Suppressor macrophage treated with lipopolysaccharide for 1 hour (primary cell): ENCODE results near the gene FANCE.
"Not testable (repeated sequence)": the region's sequence is repeated elsewhere in the genome, so short reads cannot be mapped to it uniquely, and the experiment has no call there.

Experiments
- DNase-seq, 3 donors: peaks; one replicate each; pipeline ENCODE4 v3.0.0-alpha.2; 2020 to 2022

FANCE gene

DNA sequence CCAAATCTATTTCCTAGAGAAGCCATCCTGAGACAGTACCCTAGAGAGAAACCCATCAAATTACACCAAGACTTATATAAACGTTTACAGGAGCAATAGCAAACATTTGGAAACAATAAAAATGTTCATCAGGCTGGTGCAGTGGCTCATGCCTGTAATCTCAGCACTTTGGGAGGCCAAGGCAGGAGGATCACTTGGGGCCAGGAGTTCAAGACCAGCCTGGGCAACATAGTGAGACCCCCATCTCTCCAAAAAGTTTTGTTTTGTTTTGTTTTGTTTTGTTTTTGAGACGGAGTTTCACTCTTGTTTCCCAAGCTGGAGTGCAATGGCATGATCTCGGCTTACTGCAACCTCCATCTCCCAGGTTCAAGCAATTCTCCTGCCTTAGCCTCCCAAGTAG is 19.4 kb upstream of the FANCE start:
- DNase-seq, result not testable (repeated sequence)

DNA sequence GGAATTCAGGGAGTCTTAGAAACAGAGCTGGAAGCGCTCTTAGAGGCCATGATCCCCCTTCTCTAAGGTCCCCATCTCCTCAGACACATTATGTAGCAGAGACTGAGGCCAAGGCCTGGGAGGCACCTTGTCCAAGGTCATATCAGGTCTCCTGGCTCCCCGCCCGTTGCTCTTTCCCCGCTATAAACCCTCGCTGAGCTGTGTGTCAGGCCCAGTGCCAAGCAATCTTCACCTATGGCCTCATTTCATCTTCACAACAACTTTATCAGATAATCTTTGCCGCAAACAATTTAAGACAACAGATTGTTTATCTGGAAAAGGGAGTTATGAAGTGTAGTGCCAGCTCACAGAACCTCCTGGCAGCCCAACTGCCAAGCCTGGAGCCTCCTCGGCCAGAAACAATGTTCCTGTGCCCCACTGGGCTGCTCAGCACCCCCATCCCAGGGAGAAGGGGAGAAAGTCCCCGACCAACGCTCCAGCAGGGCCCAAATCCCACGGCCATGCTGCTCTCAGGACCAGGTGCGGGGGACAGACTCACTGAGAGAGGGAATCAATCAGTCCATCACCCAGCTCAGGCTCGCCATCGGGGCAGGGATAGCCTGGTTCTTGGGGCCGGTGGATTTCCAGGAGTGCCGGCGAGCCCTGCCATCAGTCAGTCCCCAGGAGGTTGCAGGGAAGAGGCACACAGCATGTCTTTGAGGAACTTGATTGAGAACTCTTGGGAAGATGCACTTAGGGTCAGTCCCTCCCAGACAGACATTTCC is 16.9 kb upstream of the FANCE start:
- no peak for DNase-seq

DNA sequence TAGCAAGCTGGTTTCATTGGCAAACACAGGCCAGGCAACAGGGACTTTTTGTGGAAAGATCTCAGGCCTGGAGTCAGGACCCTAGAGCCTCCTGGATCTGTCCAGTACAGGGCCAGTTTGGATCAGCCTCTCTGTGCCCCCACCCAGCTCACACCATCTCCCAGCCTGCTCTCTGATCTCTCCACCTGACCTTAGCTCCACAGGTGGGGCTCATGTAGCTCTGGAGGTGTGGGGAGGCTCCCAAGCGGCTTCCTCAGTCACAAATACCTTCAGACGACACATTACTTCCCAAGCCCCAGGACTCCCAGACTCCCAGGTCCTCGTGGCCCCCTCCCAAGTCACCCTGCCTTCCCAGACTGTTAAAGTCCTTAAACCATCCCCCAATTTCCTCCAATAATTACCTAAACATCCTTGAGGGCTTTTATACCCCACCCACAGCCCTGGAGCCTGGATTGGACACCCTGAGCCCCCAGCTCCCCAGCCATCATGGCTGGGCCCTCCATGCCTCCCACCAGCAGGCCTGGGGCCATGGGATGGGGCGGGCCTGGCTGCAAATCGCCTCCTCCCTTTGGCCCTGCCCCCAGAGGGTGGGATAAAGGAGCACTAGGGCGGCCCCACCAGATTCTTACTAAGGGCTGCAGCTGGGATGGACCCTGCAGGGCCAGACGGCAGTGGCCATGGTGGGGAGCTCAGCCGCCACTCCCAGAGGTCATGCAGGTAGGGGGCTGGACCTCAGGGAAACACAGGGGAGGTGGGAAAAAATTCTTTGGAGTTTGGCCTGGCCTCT is 15.9 kb upstream of the FANCE start:
- no peak for DNase-seq

DNA sequence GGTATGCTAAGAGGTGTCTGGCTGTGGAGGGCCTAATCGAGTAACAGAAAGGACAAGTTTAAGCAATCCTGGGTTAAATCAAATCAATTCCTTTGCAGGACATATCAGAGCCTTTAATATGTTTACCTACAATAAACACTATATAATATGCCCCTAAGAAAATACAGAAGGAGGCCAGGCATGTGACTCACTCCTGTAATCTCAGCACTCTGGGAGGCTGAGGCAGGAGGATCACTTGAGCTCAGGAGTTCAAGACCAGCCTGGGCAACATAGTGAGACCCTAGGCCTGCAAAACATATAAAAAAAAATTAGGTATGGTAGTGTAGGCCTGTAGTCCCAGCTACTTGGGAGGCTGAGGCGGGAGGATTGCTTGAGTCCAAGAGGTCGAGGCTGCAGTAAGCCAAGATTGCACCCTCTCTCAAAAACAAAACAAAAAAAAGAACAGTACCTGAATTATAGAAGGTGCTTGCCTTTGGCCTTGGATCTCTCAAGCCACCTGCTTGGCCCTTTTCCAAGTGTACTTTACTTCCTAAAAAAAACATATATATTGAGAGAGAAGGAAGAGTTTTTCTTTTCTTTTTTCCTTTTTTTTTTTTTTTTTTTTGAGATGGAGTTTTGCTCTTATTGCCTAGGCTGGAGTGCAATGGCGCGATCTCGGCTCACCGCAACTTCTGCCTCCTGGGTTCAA is 13.6 kb upstream of the FANCE start:
- DNase-seq, result not testable (repeated sequence)

DNA sequence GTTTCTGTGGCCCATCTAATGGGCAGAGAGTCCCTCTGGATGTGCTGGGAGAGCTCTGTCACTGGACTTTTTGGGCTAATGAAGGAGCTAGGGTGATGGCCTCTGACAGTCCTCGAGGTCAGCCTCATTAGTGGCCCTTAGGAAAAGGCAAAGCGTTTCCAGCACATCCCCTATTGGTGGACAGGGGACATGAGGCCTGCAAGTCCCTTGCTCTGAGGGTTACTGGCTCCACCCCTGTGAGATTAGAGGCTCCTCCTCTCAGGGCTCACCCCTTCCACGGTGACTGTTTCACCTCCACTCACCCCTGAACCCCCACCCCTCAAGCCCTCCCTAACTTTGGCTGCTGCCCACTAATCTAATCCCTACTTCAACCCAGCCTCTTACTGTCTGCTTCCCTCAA is 12.8 kb upstream of the FANCE start:
- no peak for DNase-seq

DNA sequence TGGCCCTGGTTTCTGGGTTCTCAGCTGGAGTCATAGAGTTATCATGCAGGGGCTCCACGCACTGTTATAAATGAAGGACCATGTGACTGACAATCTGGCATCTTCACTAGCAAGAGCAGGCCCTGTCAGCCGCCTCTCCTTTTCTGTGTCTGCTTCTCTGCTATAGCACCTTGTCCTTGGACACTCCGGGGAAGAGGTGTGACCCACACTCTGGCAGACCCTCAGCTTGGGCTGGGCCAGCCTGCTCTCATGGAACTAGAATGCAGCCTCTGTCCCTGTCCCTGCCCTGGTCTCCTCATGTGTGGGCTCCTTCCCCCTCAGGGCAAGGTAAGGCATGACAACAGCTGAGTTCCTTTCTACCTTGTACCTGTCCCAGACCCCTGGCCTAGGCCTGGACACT is 10.9 kb upstream of the FANCE start:
- DNase-seq, result no peak

DNA sequence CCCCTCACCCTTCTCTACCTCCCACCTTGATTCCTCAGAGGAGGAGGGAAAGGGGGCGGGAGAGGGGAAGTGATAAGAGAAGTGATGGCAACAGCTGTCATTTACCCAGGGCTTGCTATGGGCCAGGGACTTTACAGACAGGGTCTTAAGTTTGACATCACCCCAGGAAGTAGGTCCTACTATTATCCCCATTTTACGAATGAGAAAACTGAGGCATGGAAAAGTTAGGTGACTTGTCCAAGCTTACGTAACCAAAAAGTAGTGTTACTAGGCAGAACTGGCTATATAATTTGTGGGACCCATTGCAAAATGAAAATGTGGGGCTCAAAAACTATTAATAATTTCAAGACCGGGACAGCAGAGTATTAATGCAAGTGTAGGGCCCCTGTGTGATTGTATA is 10.5 kb upstream of the FANCE start:
- no peak for DNase-seq

DNA sequence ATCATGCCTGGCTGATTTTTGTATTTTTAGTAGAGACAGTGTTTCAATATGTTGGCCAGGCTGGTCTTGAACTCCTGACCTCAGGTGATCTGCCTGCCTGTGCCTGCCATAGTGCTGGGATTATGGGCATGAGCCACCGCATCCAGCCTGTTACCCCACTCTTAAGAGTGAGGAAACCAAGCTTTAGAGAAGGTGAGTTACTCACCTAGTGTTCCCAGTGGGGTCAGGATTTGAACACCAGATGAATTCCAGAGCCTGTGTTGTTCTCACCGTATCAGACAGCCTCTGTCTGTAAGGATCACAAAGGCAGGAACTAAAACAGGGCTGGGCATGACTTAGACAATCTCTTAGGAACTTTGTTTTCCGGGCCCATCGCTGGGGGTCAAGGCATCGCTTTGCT is 9.4 kb upstream of the FANCE start:
- DNase-seq, result no peak

DNA sequence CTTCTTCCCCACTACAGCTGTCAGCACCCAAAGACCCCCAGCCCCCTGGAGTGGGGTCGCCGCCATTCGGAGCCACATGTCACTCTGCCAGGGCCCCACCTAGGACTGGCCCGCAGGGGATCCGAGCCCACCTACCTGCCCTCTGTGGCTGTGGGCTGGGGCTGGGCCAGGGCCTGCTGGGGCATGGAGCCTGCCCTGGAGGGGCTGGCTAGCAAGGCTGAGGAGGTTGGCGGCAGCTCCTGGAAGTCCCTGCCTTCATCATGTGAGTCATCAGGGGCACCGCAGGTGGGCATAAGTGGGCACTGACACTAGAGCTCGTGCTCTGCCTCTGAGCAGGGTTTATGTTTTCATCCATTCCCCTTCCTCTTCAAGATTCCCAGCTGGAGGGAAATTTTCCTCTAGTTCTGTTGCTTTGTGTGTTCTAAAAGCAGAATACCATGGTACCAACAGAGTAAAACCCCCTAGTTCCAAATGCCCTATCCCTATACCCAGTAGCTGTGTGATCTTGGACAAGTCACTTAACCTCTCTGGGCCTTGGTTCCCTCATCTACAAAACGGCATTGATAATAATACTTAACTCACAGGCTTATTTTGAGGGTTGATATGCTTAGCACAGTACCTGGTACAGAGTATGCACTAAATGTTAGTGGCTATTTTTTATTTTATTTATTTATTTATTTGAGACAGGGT is 8.7 kb upstream of the FANCE start:
- DNase-seq, result no peak

DNA sequence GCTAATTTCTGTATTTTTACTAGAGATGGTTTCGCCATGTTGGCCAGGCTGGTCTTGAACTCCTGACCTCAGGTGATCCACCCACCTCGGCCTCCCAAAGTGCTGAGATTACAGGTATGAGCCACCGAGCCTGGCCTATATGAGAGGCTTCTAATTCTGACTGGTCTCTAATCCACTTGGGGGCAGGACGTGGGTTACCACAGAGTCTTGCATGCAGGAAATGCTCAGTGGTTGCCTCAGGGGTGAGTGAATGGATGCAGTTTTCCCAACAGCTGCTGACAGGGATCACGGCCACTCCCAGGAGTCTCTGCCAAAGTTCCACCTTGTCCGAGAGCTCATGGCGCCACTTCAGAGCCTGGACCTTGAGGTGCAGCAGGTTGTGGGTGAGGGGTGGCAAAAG is 6.4 kb upstream of the FANCE start:
- no peak for DNase-seq

DNA sequence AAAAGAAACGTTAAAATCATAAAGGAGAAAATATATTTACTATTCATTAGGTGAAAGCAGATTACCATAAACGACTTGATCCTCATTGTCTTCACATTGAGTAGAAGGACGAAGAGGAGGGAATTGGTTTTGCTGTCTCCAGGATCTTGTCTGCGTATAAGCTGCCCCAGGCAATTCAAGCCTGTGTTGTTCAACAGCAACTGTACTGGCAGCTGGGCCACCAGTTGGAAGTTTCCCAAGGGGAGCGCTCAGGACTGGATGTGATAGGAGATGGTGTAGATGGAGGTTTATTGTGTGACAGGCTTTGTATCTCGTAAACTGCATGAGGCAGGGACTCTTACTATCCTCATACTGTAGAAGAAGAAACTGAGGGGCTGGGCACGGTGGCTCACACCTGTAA is 3.9 kb upstream of the FANCE start:
- DNase-seq, result no peak

DNA sequence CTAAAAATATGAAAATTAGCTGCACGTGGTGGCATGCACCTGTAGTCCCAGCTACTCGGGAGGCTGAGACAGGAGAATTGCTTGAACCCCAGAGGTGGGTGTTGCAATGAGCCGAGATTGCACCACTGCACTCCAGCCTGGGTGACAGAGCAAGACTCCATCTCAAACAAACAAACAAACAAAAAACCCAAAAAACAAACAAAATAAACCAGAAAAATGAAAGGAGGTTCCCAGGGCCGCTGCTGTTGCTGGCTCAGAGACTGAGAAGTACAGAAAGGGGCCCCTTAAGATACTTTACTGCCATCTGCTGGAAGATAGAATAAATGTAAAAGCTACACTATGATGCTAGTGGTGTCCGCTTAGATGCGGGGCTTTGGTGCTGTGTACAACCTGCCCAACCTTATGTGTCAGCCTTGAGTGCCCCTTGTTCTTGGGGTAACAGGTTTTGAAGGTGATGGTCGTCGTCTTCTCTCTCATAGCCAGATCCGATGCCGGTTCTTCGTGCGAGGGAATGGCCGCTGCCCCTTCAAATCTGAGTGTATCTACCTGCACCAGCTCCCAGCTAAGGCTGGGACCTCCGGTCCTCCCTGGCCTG is 2.8 kb upstream of the FANCE start:
- DNase-seq, result peak; percentile 83 to 94 (median 90)

DNA sequence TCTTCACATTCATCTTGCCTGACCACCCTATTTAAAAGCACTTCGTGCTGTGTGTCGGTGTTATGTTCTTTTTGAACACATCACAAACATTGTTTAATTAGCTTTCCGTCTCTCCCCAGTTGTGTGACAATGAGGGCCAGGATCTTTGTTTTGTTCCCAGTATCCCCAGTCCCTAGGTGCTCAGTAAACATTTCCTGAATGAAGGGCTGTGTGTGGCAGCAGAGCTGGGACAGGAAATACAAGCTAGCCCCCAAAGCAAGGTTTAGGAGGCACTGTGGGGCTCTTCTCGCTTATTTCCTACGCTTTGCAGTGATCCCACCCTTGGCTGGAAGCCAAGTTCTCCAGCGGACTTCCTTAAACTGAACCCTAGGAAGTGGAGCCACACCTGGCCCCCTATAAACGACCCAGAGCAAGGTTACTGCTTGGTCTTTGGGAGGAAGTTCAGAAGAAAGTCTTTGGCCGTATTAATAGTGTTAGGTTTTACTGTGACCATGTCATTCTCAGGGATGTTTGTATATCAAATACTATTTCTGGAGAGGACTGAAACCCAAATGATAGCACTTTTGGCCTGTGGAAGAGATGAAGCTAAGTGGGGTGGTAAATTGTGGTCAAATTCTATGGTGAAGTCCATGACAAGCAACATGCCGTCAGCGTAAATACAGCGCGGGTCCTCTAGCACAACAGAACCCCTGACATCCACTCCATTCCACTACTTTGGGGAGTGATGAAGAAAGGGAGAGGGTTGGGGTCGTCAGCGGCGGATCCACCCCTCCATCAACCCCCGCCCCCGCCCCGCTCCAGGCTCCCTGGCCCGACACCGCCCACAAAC is 570 bp upstream of the FANCE start:
- no peak for DNase-seq

DNA sequence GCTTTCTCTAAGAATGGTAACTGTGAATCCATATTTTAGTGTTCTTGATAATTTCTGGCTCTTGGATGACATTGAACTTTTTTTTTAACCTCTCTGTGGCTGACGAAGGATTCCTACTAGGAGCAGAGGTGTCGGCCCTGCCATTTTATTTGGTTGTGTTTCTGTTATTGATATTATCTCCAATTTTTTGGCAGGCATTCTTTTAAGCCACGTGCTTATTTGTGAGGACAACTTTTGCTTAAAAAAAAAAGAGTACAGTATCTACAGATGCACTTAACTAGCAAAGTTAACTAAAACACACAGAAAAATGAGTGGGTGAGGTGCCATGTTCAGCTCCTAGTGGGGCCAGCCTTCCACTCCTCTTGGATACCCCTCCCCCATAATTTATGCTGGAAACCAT is 1.1 kb downstream of the FANCE start:
- no peak for DNase-seq

DNA sequence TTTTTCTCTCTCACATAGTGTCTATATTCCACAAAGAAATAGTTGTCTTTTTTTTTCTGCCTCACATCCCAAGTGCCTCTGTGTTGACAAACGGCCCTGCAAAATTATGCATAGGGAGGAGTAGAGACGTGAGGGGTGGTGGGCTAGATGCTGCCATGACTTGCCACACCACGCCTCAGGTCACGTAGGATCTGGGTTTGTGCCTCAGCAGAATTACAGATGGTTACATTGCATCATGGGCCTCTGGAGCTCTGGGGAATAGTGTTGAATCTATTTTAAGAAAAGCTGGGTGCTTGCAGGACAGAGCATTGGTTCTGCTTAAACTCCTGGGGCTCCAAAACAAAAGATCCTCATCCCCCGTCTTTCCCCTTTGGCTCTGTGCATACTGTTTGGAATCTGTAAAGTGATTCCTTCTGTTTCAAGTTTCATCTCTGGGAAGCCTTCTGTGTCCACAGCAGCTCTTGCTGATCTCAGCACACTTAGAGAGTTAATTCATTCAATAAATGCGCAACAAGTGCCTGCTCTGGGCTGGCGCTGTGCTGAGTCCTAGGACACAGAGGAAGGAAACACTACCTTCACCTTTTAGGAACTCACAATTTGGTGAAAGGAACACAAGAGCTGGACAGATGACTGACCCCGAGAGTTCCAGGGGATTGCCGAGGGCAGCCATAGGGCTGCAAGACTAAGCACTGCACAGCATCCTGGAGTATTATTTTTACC is 2.4 kb downstream of the FANCE start:
- peak in 1 of 3 donors; percentile 24 for DNase-seq

DNA sequence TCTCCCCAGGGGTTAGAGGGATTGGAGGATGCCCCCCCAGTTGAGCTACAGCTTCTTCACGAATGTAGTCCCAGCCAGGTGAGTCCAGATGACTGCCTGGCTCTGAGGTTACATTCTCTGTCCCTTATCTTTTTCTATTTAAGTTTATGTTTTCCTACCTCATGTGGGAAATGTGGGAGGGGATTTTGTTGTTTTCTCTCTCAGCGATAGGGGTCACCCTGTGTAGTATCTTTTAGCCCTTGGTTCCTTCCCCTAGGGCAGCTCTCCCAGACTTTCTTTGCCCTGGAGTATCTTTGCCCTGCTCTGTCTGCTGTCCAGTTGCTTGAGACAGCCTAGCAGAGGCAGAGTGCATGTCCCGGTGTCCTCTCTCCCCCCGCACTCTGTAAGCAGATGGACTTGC is 5.8 kb downstream of the FANCE start:
- DNase-seq, result no peak

DNA sequence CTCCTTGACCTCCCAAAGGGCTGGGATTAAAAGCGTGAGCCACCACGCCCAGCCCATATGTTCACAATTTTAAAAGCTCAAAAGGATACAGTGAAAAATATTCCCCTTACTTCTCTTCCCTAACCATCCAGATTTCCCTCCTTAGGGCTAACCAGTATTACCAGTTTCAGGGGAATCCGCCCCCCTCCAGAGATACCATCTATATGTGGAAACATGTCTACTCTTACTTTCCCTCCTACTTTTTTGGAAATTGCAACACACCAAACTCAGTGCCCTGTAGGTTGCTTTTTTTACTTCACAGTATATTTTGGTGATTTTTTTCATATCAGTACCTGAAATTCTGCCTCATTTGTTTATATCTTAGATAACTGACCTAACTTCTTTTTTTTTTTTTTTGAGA is 9.1 kb downstream of the FANCE start:
- DNase-seq, result no peak

DNA sequence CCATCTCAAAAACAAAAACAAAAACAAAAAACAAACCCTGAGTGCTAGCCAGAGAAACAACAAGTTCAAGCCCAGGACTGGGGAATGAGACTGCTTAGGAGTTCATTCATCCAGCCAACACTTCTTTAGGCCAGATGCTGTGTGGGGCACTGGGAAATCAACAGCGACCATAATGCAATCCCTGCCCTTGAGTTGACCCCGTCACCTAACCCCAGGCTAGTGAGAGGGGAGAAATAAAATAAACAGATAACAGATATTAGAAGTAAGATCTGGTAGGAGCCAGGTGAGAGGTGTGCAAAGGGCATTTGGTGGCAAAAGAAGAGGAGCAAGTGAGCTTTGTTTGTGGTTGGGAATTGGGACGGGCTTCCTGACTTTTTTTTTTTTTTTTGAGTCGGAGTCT is 11.2 kb downstream of the FANCE start:
- DNase-seq, result no peak

DNA sequence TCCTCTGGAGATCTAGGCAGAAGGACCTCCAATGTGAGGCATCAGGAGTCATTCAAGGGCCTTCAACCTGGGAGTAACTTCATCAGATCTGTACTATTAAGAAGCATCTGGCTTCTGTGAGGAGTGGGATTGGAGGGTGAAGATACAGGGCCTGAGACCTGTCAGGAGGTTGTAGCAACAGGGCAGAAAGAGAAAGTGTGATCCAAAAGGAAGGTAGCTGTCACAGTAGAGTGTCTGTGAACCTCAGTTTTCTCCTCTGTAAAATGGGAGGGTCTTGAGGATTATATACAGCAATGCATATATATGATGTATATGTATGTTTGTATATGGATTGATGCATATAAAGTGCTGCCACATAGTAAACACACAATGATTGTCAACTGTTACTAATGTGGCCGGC is 13.5 kb downstream of the FANCE start:
- no peak for DNase-seq

DNA sequence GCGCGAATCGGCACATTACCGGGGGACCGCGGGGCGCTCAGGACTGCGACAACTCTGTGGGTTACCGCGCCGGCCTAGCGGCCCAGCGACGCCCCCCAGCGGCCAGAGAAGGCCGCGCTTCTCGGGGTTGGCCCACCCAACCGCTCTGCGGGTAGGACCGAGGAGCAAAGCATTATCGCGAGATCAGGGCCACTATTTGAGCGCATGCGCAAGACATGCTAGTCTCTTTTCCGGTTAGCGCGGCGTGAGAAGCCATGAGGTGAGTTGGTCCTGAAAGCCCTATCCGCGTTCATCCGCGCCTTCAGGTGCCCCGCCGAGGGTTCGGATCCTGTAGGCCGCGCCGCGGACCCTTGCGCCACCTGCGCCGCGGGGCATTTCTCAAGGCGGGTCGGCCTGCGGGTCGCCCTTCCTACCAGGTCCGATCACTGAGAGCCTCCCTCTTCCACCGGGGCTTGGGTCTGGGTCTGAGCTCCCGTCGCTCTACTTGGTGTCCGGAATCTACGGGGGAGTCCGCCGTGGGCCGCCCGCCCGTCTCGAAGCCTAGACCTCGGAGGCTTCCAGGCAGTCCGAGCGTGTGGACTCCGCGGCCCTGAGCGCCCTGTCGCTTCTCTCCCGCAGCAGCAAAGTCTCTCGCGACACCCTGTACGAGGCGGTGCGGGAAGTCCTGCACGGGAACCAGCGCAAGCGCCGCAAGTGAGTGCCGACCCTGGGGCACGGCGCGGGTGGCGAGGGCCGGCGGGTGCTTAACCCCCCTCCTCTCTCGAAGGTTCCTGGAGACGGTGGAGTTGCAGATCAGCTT is 16.2 kb downstream of the FANCE start, which contains the start of gene RPL10A:
Gene RPL10A, plus strand, starts transcription at position 221 of the 799 bp plus-strand sequence. Its CDS starts 34 bp downstream, at position 255.
- peak; percentile 97 to 99 (median 97) for DNase-seq
